K562 (cell line): ENCODE data around the gene IBA57. TPM values are rescaled to one million over a fixed set of nuclear protein-coding genes. Genes with fewer than 3 reads are reported as not detected.
A peak's percentile ranks its signal among the peaks of the same experiment; 100 is the strongest.

ENCODE experiments used
- ATF1 ChIP-seq, 2 experiments: fragments of 450-650 bp in 1 of 2; IDR thresholded peaks; 2 replicates each; pipeline ENCODE4 v1.6.1; 2016; ENCODE audit warnings: missing compliant biosample characterization in 1 of 2, missing genetic modification characterization in 1 of 2
- CBFA2T2 ChIP-seq: fragments of 450-650 bp; conservative IDR thresholded peaks from 2 replicates; pipeline ENCODE4 v1.6.1; 2017; ENCODE audit warnings: mild to moderate bottlenecking
- CREB1 ChIP-seq, 2 experiments: sonication (generic) in 1 of 2; formaldehyde crosslinking in 1 of 2; IDR thresholded peaks; 2 replicates each; pipeline versions ENCODE4 v1.6.1 to v1.8.0; 2012 to 2022; ENCODE audit warnings: inconsistent platforms in 1 of 2, mild to moderate bottlenecking in 1 of 2, missing genetic modification reagents in 1 of 2, moderate library complexity in 1 of 2
- ELK1 ChIP-seq: sonication (generic); formaldehyde crosslinking; IDR thresholded peaks from 2 replicates; pipeline ENCODE4 v1.8.1; 2022; ENCODE audit warnings: missing genetic modification reagents
- ESRRA ChIP-seq: fragments of 450-650 bp; IDR thresholded peaks from 2 replicates; pipeline ENCODE4 v1.6.1; 2014; ENCODE audit warnings: low read depth, mild to moderate bottlenecking, moderate library complexity, borderline replicate concordance
- GABPB1 ChIP-seq: sonication (generic); formaldehyde crosslinking; IDR thresholded peaks from 2 replicates; pipeline ENCODE4 v1.8.0; 2022; ENCODE audit warnings: mild to moderate bottlenecking, missing genetic modification reagents
- HDGF ChIP-seq: fragments of 450-650 bp; IDR thresholded peaks from 2 replicates; pipeline ENCODE4 v1.6.1; 2016
- NELFE ChIP-seq: IDR thresholded peaks from 2 replicates; pipeline ENCODE4 v1.6.1; 2011; ENCODE audit warnings: mild to moderate bottlenecking; ENCODE audit not compliant: insufficient read depth, insufficient read length
- POLR3G ChIP-seq: IDR thresholded peaks from 2 replicates; pipeline ENCODE4 v1.6.1; 2011; ENCODE audit not compliant: insufficient read length, insufficient replicate concordance; ENCODE audit errors: extremely low read depth
- RAD21 ChIP-seq, 2 experiments: fragments of 250-450 bp in 1 of 2; fragments of 450-650 bp in 1 of 2; sonication (Bioruptor Pico) in 1 of 2; formaldehyde crosslinking in 1 of 2; IDR thresholded peaks in 1 of 2; conservative IDR thresholded peaks in 1 of 2; 2 replicates each; pipeline versions ENCODE4 v1.4.0 to v1.8.0; 2020 to 2022; ENCODE audit warnings: mild to moderate bottlenecking in 2 of 2, moderate library complexity in 1 of 2
- SAP30 ChIP-seq: fragments of 200-600 bp; sonication (generic); IDR thresholded peaks from 2 replicates; pipeline ENCODE4 v1.6.1; 2012; ENCODE audit warnings: borderline replicate concordance, low read depth, mild to moderate bottlenecking, moderate library complexity, low read length, control low read depth, inconsistent platforms; ENCODE audit not compliant: insufficient read depth, poor library complexity, severe bottlenecking
- SREBF2 ChIP-seq: sonication (generic); formaldehyde crosslinking; IDR thresholded peaks from 2 replicates; pipeline ENCODE4 v1.4.0; 2020; ENCODE audit warnings: mild to moderate bottlenecking, missing genetic modification reagents
- TAL1 ChIP-seq: fragments of 450-650 bp; IDR thresholded peaks from 2 replicates; pipeline ENCODE4 v1.6.1; 2016; ENCODE audit warnings: mild to moderate bottlenecking
- ZNF311 ChIP-seq: fragments of 250-450 bp; sonication (Bioruptor Pico); IDR thresholded peaks from 2 replicates; pipeline ENCODE4 v1.4.0; 2020; ENCODE audit warnings: mild to moderate bottlenecking, moderate library complexity
- ZNF592 ChIP-seq: fragments of 450-650 bp; IDR thresholded peaks from 2 replicates; pipeline ENCODE4 v1.6.1; 2017; ENCODE audit warnings: antibody characterized with exemption, mild to moderate bottlenecking
- ZNF655 ChIP-seq: fragments of 250-450 bp; sonication (Bioruptor Pico); IDR thresholded peaks from 2 replicates; pipeline ENCODE4 v1.5.0; 2021
- ZNF778 ChIP-seq: fragments of 450-650 bp; formaldehyde crosslinking; IDR thresholded peaks from 2 replicates; pipeline ENCODE4 v1.4.0; 2020; ENCODE audit warnings: mild to moderate bottlenecking, moderate library complexity
- polyA plus RNA-seq, 8 experiments: library from polyadenylated mRNA; depleted of rRNA in 4 of 8; stranded (reverse) in 5 of 8; unstranded in 3 of 8; fragments of >200 nt; fragmentation: Nextera tagmentation in 2 of 8; fragmentation: Illumina TruSeq in 1 of 8; extraction: Ambion mirVana in 2 of 8; extraction: Trizol in 1 of 8; gene quantifications; 2 replicates each; pipeline versions ENCODE4 v1.2.1 to v1.2.3, GENCODE V29; 2011 to 2014; ENCODE audit warnings: inconsistent platforms in 1 of 8, missing spikeins in 1 of 8
- total RNA-seq, 7 experiments: library from RNA; depleted of rRNA in 6 of 7; stranded (reverse); fragments of >200 nt in 6 of 7; fragmentation: Illumina TruSeq in 2 of 7; extraction: Trizol in 2 of 7; gene quantifications; 2 replicates each; pipeline versions ENCODE4 v1.2.1 to v1.2.3, GENCODE V29; 2011 to 2021; ENCODE audit warnings: low replicate concordance in 1 of 7

Gene IBA57
- total and polyA plus RNA-seq, 9 of the 15 experiments (the other 6 are each of a cell fraction or from before 2014, with no cell fraction given): 0.77 to 15.5 (median 2.7) TPM

GRCh38 chr1:228174482-228175315 lies 9.1 kb downstream of the IBA57 start (continued):
- TF ChIP-seq ELK1 (CRISPR knock-in tag) (no peak), ZNF778 (CRISPR knock-in tag) (no peak), RAD21 (CRISPR knock-in tag; conservative IDR thresholded peaks at IDR 0.05 in 1 of 2, IDR thresholded peaks at IDR 0.05 in 1 of 2) (no peak), TAL1 (no peak), SAP30 (peak; percentile 63), NELFE (no peak), POLR3G (no peak), CREB1 (IDR thresholded peaks at IDR 0.05) (no peak), CREB1 (CRISPR knock-in tag; IDR thresholded peaks at IDR 0.05) (peak; percentile 79), ATF1 (CRISPR knock-in tag; IDR thresholded peaks at IDR 0.05) (no peak), ATF1 (tag; IDR thresholded peaks at IDR 0.05) (peak; percentile 33), ESRRA (peak; percentile 36; the same call in 1 of the 2 replicates), CBFA2T2 (no peak), SREBF2 (CRISPR knock-in tag) (no peak), ZNF592 (no peak), ZNF655 (no peak), ZNF311 (CRISPR knock-in tag) (no peak), GABPB1 (CRISPR knock-in tag) (no peak), HDGF (0 out of 2 replicates have a peak, but pooled peaks have one; percentile 66)
